ENCODE results near the gene FANCE.

The FANCE gene

GRCh38 chr6:35476004-35476403, 23.9 kb downstream of the FANCE start:
- H3K9me3 Mint-ChIP-seq, result no peaks in the 10 kb centered on the region
- H3K4me1 Mint-ChIP-seq, result peaks cover 43% of the 10 kb centered on the region
- H3K36me3 Mint-ChIP-seq (ENCODE audit: low read depth), result peaks cover 43% of the 10 kb centered on the region
- peaks cover 3% of the 10 kb centered on the region for H3K27me3 Mint-ChIP-seq (ENCODE audit: low read depth, poor library complexity)
- no peak overlapping the region for H3K4me3 Mint-ChIP-seq
- no peak for TF ChIP-seq CTCF (IDR thresholded peaks at IDR 0.05)
- no peak for DNase-seq
- H3K27ac Mint-ChIP-seq, result peak overlapping the region; percentile 86

- Mint-ChIP-seq H3K27me3 (ENCODE audit: low read depth, poor library complexity) (peaks cover 3% of the 10 kb centered on the region), H3K4me3 (no peak overlapping the region), H3K4me1 (peaks cover 42% of the 10 kb centered on the region), H3K27ac (no peak overlapping the region), H3K9me3 (no peaks in the 10 kb centered on the region), H3K36me3 (ENCODE audit: low read depth) (peaks cover 35% of the 10 kb centered on the region)
- TF ChIP-seq CTCF (IDR thresholded peaks at IDR 0.05), result no peak
- no peak for DNase-seq
Measured at GRCh38 chr6:35477028-35477427, 24.9 kb downstream of the FANCE start.

- Mint-ChIP-seq H3K27ac (peak overlapping the region; percentile 66), H3K36me3 (ENCODE audit: low read depth) (peaks cover 30% of the 10 kb centered on the region), H3K9me3 (no peaks in the 10 kb centered on the region), H3K4me1 (peaks cover 36% of the 10 kb centered on the region), H3K27me3 (ENCODE audit: low read depth, poor library complexity) (peaks cover 3% of the 10 kb centered on the region), H3K4me3 (no peak overlapping the region)
- TF ChIP-seq CTCF (IDR thresholded peaks at IDR 0.05), result no peak
- DNase-seq, result no peak
Measured at GRCh38 chr6:35477551-35478179, 25.5 kb downstream of the FANCE start.

- no peak for DNase-seq
- TF ChIP-seq CTCF (IDR thresholded peaks at IDR 0.05), result no peak
- Mint-ChIP-seq H3K27me3 (ENCODE audit: low read depth, poor library complexity) (peaks cover 2% of the 10 kb centered on the region), H3K27ac (no peak overlapping the region), H3K4me1 (peaks cover 40% of the 10 kb centered on the region), H3K36me3 (ENCODE audit: low read depth) (peaks cover 36% of the 10 kb centered on the region), H3K4me3 (no peak overlapping the region), H3K9me3 (no peaks in the 10 kb centered on the region)
Measured at GRCh38 chr6:35478259-35478658, 26.1 kb downstream of the FANCE start.

GRCh38 chr6:35480176-35480575, 28.0 kb downstream of the FANCE start:
- peaks cover 35% of the 10 kb centered on the region for H3K36me3 Mint-ChIP-seq (ENCODE audit: low read depth)
- DNase-seq, result no peak
- H3K4me3 Mint-ChIP-seq, result no peak overlapping the region
- H3K4me1 Mint-ChIP-seq, result peaks cover 45% of the 10 kb centered on the region
- H3K27ac Mint-ChIP-seq, result peak overlapping the region; percentile 71
- no peaks in the 10 kb centered on the region for H3K27me3 Mint-ChIP-seq (ENCODE audit: low read depth, poor library complexity)
- no peak for TF ChIP-seq CTCF (IDR thresholded peaks at IDR 0.05)
- H3K9me3 Mint-ChIP-seq, result no peaks in the 10 kb centered on the region

GRCh38 chr6:35481226-35481625, 29.1 kb downstream of the FANCE start:
- no peaks in the 10 kb centered on the region for H3K9me3 Mint-ChIP-seq
- H3K27ac Mint-ChIP-seq, result peak overlapping the region; percentile 70
- H3K4me1 Mint-ChIP-seq, result peaks cover 48% of the 10 kb centered on the region
- no peak for TF ChIP-seq CTCF (IDR thresholded peaks at IDR 0.05)
- H3K27me3 Mint-ChIP-seq (ENCODE audit: low read depth, poor library complexity), result no peaks in the 10 kb centered on the region
- no peak overlapping the region for H3K4me3 Mint-ChIP-seq
- H3K36me3 Mint-ChIP-seq (ENCODE audit: low read depth), result peaks cover 35% of the 10 kb centered on the region
- no peak for DNase-seq
